CD4-positive, alpha-beta T cell (primary cell): ENCODE data around the gene KPNB1. TPM values are rescaled to one million over a fixed set of nuclear protein-coding genes. Genes with fewer than 3 reads are reported as not detected.

Experiments
- ATAC-seq: fragments of 200-7000 bp; cut with Tn5 transposase; one replicate; pipeline ENCODE4 v1.10.0; 2022; ENCODE audit warnings: mild to moderate bottlenecking; ENCODE audit not compliant: poor library complexity
- CTCF ChIA-PET: fragments of 350-600 bp; sonication (Branson Sonifier 250); formaldehyde crosslinking; loops from one replicate; lab custom pipeline; 2021; ENCODE audit warnings: antibody characterized with exemption, inconsistent platforms; lab: Charles Lee
- POLR2A ChIA-PET: fragments of 350-600 bp; sonication (Branson Sonifier 250); formaldehyde crosslinking; loops from one replicate; lab custom pipeline; 2021; ENCODE audit warnings: antibody characterized with exemption, inconsistent platforms; lab: Charles Lee
- DNase-seq, 14 experiments: peaks; one replicate each; pipeline ENCODE4 v3.0.0-alpha.2; 2013 to 2020; ENCODE audit warnings: mixed read lengths in 2 of 14
- H3K27ac ChIP-seq, 2 donors: one replicate each; pipeline versions ENCODE4 v1.5.1 to v1.7.0; 2013; ENCODE audit warnings: low read length in 2 of 2, low read depth in 1 of 2, mild to moderate bottlenecking in 1 of 2
- H3K27me3 ChIP-seq, 2 experiments: 1 replicate in 1 of 2; 2 replicates in 1 of 2; pipeline versions ENCODE4 v1.6.1 to v1.7.0; 2013; ENCODE audit warnings: low read length in 2 of 2, control low read depth in 1 of 2, mild to moderate bottlenecking in 1 of 2, moderate library complexity in 1 of 2; ENCODE audit not compliant: insufficient read depth in 2 of 2, control insufficient read depth in 1 of 2
- H3K36me3 ChIP-seq: one replicate; pipeline ENCODE4 v1.6.1; 2013; ENCODE audit warnings: low read length, control low read depth; ENCODE audit not compliant: insufficient read depth
- H3K4me1 ChIP-seq: one replicate; pipeline ENCODE4 v1.6.1; 2013; ENCODE audit warnings: low read length, control low read depth; ENCODE audit not compliant: insufficient read depth
- H3K4me3 ChIP-seq: one replicate; pipeline ENCODE4 v1.5.1; 2013; ENCODE audit warnings: mild to moderate bottlenecking, low read length, moderate library complexity
- H3K9me3 ChIP-seq, 2 experiments: 1 replicate in 1 of 2; 2 replicates in 1 of 2; pipeline versions ENCODE4 v1.6.1 to v1.7.0; 2013; ENCODE audit warnings: low read length in 2 of 2, mild to moderate bottlenecking in 2 of 2, control low read depth in 1 of 2, moderate library complexity in 1 of 2; ENCODE audit not compliant: control insufficient read depth in 1 of 2, insufficient read depth in 1 of 2
- H3K27ac Mint-ChIP-seq: one replicate; pipeline ENCODE4 v1.8.0; 2020; ENCODE audit warnings: mixed read lengths
- H3K27me3 Mint-ChIP-seq: one replicate; pipeline ENCODE4 v1.8.0; 2021; ENCODE audit warnings: mixed read lengths
- H3K36me3 Mint-ChIP-seq: one replicate; pipeline ENCODE4 v1.8.0; 2021; ENCODE audit warnings: low read depth, mixed read lengths
- H3K4me1 Mint-ChIP-seq: one replicate; pipeline ENCODE4 v1.8.0; 2021; ENCODE audit warnings: low read depth, mixed read lengths
- H3K4me3 Mint-ChIP-seq: one replicate; pipeline ENCODE4 v1.8.0; 2020; ENCODE audit warnings: mild to moderate bottlenecking, mixed read lengths
- H3K9me3 Mint-ChIP-seq: one replicate; pipeline ENCODE4 v1.8.0; 2020; ENCODE audit warnings: mixed read lengths
- intact Hi-C, 2 experiments: fragments of 100-400 bp; cut with DNase I in 1 of 2; cut with micrococcal nuclease in 1 of 2; formaldehyde crosslinking; loops; one replicate each; pipeline versions ENCODE4 v1.15.1 to v1.9.0; 2023 to 2025; cut with DNase I, micrococcal nuclease
- total RNA-seq, 174 experiments: library from RNA in 2 of 174; stranded (reverse) in 2 of 174; gene quantifications; one replicate each; pipeline ENCODE4 v1.2.3 and lab custom pipeline; 2021 to 2026
- TF ChIP-seq, protein P1 (sequence below): fragments of 200-600 bp; IDR thresholded peaks from one replicate; pipeline ENCODE4 v1.8.0; 2022; ENCODE audit warnings: antibody characterized with exemption, mild to moderate bottlenecking

Gene KPNB1
- total RNA-seq, 2 experiments from 2014 or later = 145 to 151 TPM

GRCh38 chr17:47720754-47721533 is 71.2 kb downstream of the KPNB1 start:
- intact Hi-C loops = no loop called here
- Mint-ChIP-seq H3K9me3 (no peaks in the 10 kb centered on the region), H3K4me1 (peaks cover 52% of the 10 kb centered on the region), H3K36me3 (no peaks in the 10 kb centered on the region), H3K27ac (no peak overlapping the region), H3K4me3 (no peak overlapping the region), H3K27me3 (peaks cover 25% of the 10 kb centered on the region)
- ATAC-seq = peak; percentile 76
- H3K9me3 ChIP-seq = no peaks in the 10 kb centered on the region
- no peaks in the 10 kb centered on the region for H3K36me3 ChIP-seq
- TF ChIP-seq, protein P1, sequence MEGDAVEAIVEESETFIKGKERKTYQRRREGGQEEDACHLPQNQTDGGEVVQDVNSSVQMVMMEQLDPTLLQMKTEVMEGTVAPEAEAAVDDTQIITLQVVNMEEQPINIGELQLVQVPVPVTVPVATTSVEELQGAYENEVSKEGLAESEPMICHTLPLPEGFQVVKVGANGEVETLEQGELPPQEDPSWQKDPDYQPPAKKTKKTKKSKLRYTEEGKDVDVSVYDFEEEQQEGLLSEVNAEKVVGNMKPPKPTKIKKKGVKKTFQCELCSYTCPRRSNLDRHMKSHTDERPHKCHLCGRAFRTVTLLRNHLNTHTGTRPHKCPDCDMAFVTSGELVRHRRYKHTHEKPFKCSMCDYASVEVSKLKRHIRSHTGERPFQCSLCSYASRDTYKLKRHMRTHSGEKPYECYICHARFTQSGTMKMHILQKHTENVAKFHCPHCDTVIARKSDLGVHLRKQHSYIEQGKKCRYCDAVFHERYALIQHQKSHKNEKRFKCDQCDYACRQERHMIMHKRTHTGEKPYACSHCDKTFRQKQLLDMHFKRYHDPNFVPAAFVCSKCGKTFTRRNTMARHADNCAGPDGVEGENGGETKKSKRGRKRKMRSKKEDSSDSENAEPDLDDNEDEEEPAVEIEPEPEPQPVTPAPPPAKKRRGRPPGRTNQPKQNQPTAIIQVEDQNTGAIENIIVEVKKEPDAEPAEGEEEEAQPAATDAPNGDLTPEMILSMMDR = no peak
- no peak overlapping the region for H3K27ac ChIP-seq
- ChIA-PET POLR2A (interaction anchor here (1.1 to 1.4 kb wide), 2 partner anchors 15 to 26 kb away, joined by 3 read pairs; no protein-coding TSS in a partner anchor), CTCF (interaction anchor here (0.6 to 2.6 kb wide), 2 partner anchors 12 to 21 kb away, joined by 3 to 8 read pairs; partner anchors contain the start of gene TBX21)
- peak overlapping the region; percentile 28 for H3K4me3 ChIP-seq
- peaks cover 0 to 6% of the 10 kb centered on the region in 2 experiments for H3K27me3 ChIP-seq
- peak in 13 of 14 experiments; percentile 58 to 83 (median 69) for DNase-seq
- peaks cover 73% of the 10 kb centered on the region for H3K4me1 ChIP-seq

DNA sequence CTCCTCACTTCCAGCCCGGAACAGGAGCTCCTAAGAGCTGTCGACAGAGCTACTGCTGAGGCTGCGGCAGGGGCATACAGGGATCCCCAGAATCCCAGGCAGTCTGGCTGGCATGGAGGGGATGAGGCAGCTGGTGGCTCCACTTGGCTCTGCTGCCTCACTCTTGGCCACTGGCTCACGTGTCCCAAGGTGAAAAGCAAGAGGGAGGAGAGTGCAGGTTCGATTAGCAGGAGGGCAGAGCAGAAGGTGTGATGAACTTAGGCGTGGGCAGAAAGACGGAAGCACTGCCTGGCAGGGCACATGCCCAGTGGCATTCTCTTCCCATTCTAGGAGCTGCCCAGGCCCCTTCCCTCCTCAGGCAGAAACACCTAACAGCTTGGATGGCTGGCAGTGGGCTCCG is 72.0 kb downstream of the KPNB1 start:
- intact Hi-C loops = no loop called here
- POLR2A ChIA-PET = interaction anchor here (1.1 to 1.4 kb wide), 2 partner anchors 15 to 27 kb away, joined by 3 read pairs; no protein-coding TSS in a partner anchor

DNA sequence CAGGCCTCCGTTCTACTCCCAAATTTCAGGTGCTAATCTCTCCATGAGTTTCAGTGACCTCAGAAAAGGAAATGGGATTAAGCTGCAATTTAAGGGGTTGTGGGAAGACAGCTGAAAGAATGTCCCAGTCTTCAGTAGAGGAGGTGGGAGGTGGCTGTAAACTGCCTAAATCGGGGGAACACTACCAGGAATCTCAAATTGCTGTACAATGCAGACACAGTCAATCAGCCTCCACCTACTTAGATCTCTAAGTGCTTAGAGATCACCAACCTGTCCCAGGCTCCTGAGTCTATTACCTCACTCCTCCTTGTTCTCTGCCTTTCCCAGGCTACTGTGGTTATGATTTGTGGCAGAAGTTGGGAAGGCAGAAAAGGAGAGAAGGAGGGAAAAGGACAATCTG is 75.0 kb downstream of the KPNB1 start:
- POLR2A ChIA-PET = no interaction called here
- H3K9me3 Mint-ChIP-seq = no peaks in the 10 kb centered on the region
- intact Hi-C loops = no loop called here

More for the DNA sequence above, 72.0 kb downstream of the KPNB1 start:
- Mint-ChIP-seq H3K27me3 (peaks cover 32% of the 10 kb centered on the region), H3K9me3 (no peaks in the 10 kb centered on the region), H3K27ac (no peak overlapping the region), H3K36me3 (no peaks in the 10 kb centered on the region), H3K4me3 (no peak overlapping the region), H3K4me1 (peaks cover 52% of the 10 kb centered on the region)
- Histone ChIP-seq H3K27ac (no peak overlapping the region), H3K36me3 (no peaks in the 10 kb centered on the region), H3K9me3 (no peaks in the 10 kb centered on the region), H3K4me3 (no peak overlapping the region), H3K27me3 (peaks cover 0 to 6% of the 10 kb centered on the region in 2 experiments), H3K4me1 (peaks cover 72% of the 10 kb centered on the region)
- CTCF ChIA-PET = interaction anchor here (2.6 kb wide), 1 partner anchor 11 kb away, joined by 8 read pairs; the partner anchor contains the start of gene TBX21
- TF ChIP-seq, protein P1 = no peak
- ATAC-seq = no peak
- no peak for DNase-seq

More for the DNA sequence above, 75.0 kb downstream of the KPNB1 start:
- H3K4me1 Mint-ChIP-seq = peaks cover 26% of the 10 kb centered on the region
- Histone ChIP-seq H3K36me3 (no peaks in the 10 kb centered on the region), H3K27ac (no peak overlapping the region), H3K4me3 (no peak overlapping the region), H3K4me1 (peaks cover 57% of the 10 kb centered on the region), H3K9me3 (no peaks in the 10 kb centered on the region), H3K27me3 (peaks cover 0 to 6% of the 10 kb centered on the region in 2 experiments)
- no peaks in the 10 kb centered on the region for H3K36me3 Mint-ChIP-seq
- CTCF ChIA-PET = no interaction called here
- peaks cover 32% of the 10 kb centered on the region for H3K27me3 Mint-ChIP-seq
- no peak for DNase-seq
- ATAC-seq = no peak
- TF ChIP-seq, protein P1 = no peak
- no peak overlapping the region for H3K27ac Mint-ChIP-seq
- H3K4me3 Mint-ChIP-seq = no peak overlapping the region
